ENCODE measurements around the gene PPP2R2B.
A peak's percentile ranks its signal among the peaks of the same experiment; 100 is the strongest.
"Not testable (repeated sequence)": the region's sequence is repeated elsewhere in the genome, so short reads cannot be mapped to it uniquely, and the experiment has no call there.

Gene PPP2R2B

DNA sequence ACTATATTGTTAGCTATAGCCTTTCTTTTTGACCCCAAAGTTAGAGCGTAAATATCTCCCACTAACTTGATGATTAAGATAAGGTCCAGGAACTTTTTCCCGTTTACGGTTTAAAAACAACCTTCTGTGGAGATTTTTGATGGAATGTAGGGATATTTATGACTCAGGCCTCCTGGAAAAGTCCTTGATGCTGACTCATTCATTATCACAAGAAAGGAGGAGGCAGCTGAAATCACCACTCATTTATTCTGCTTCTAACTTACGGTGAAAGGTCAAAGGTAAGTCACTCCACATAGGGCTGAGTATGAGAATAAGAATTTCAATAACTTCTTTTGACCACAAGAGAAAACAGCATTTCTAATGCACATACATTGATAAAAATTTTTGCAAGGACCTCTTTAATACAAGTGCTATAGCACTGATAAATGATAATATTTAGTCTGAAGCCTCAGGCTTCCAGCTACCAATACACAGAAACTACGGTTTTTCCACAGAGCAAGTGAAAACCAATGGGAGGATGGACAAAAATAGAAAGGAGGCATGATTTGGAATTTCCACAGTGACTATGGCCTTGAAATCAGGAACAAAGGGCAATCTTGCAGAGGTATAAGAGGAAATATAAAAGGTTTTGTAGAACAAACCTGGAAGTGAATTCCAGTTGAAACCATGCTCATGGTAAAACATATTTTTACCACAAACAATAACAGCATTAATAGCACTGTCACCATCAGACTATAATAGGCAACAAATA lies 146.5 kb downstream of the PPP2R2B start:
- DNase-seq, result no peak

DNA sequence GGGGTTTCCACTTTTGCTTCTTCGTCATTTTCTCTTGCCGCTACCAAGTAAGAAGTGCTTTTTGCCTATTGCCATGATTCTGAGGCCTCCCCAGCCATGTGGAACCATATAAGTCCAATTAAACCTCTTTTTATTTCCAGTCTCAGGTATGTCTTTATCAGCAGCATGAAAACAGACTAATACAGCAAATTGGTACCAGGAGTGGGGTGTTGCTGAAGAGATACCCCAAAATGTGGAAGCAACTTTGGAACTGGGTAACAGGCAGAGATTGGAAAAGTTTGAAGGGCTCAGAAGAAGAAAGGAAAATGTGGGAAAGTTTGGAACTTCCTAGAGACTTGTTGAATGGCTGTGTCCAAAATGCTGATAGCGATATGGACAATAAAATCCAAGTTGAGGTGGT lies 149.8 kb downstream of the PPP2R2B start:
- DNase-seq, result not testable (repeated sequence)

DNA sequence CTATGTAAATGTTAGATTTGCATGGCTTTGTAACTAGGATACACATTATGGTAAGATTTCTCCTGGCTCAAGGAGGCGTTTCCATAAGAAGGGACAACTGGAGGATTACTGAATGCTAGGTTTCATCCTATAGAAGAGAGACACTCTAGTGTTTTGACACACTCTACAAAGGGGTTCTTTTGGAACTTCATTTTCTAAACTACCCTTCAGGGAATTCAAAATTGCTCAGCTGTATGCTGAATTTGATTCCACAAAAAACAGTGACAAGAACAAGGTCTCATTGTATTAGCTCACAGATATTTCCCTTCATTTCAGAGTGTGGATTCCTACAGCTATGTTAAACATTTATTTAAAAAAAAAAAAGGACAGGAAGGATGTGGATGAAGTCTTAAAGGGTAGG lies 151.7 kb downstream of the PPP2R2B start:
- no peak for DNase-seq

DNA sequence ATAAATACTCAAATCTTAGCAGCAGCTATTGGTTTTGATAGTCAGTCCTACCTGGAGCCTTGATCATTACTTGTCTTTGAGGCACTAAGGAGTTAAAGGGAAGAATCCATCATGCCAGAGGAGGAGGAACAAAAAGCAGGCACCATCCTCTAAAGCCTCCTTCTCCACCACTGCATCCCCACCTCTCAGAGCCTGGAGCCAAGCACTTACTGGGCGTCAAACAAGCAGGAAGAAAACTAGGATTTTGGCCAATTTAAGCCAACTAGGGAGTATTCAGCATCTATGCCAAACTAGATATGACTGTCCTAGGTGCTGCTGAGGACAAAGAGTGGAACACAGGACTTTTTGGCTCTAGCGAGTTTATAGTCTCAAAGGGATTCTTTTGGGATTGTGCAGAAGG lies 152.5 kb downstream of the PPP2R2B start:
- DNase-seq, result no peak

DNA sequence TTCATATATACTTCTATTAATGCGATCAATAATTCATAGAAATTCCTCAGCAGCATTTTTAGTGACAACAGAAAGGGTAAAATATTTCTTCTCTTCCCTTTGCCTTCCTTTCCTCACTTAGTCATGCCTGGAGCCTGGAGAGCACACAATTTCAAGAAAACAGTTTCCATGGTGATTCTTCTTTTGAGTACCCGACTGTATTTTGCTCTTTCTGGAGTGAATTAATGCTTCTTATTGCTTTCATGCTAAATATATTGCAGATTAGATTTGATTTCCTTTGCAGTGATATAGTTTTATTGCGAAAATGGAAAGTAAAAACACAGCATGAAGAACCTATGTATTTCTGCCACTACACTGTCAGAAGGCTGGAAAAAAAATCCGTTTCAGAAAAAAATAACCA lies 153.5 kb downstream of the PPP2R2B start:
- no peak for DNase-seq

DNA sequence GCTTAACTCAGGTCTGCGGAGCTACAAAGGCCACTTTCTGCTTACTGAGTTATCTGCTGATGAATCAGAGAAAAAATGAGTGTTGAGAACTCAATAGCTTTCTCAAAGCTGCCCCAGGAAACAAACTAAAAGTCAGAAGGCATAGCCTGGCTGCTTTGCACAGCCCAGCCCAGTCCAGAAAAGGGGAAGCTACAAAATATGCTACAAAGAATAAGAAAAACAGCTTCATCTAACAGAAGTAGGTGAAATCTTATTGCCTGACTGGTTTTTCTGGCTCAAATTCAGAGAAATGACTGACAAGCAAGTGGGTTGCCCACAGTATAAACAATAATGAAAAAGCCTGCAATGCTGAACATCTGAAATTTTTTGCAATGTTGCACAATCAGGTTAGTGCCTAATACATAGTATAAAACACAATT lies 156.2 kb downstream of the PPP2R2B start:
- DNase-seq, result no peak

DNA sequence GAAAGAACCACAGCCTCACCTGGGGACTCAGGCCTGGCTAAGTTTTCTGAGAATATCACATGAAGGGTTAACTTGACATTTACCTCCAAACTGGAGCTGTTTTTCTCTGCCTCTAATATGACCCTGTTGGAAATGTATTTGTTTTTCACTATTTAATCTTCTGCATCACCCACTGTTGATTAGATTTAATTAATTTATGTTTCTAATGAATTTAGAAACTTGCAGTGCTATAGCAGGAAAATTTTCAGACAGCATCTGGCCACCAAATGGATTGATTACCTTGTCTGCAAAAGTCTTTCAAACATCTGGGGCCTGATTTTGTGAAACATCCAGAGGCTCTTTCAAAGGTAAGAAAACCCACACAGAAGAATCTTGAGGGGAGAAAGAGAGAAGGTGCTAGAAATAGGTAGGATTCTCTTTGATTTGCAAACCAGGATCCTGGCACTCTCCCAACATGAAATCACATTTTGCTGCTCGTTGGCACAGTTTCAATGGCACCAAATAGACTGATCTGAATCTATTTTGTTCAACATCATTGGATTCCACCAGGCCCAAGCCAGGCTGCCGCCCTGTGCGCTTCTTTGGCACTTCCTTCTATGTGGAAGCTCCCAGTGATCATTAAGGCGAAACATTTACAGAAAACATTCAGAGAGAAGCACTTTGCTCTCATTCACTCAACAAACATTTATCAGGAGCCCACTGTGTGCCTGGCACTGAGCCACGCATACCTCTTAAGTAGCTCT lies 157.3 kb downstream of the PPP2R2B start:
- peak; percentile 49 for DNase-seq

DNA sequence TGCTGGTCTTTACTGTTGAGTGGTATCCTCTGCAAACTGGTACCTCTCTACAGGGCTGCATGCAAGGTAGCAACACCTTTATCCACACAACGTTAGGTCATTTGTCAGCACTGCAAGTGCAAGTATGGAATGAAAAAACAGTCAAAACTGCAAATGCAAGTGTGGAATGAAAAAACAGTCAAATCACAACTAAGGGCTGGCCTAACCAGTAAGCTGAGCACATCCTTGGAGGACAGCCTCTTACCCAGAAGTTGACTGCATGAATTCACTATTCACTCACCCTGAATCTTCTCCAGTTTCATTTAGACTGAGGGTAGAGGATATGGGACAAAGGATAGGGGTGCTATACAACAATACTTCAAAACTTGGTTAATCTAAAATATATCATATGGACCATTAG lies 158.4 kb downstream of the PPP2R2B start:
- DNase-seq, result no peak

DNA sequence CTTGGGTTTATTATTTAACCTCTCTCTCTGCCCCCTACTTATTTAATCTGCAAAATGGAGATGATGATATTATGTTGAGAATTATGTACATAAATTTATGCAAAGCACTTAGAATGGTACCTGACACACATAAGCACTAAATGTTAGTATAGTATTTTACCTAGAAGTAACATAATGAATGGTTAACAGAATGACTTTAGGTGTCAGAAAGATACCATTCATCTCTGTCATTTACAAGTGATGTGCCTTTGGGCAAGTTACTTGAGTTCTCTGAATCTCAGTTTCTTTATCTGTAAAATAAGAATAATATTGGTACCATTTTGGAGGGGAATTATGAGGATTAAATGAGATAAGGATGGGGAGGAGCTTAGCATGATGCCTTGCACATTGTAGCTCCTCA lies 159.4 kb downstream of the PPP2R2B start:
- DNase-seq, result no peak

DNA sequence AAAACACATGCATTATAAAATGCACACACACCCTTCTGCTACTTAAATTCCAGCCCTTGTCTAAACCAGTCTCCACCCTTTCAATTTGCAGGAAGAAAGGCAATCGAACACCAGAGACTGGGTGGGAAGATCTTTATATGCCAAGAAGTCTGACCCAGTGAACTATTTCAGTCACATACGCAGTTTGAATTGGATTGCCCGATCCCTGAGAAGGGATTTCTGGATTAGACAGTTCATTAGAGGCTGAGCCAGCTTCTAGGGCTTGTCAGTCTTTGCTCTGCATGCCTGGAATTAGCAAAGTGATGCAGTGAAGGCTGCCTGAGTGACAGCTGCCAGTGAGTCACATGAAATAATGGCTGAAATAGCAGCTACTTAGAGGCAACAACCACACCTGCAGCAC lies 159.9 kb downstream of the PPP2R2B start:
- DNase-seq, result no peak

DNA sequence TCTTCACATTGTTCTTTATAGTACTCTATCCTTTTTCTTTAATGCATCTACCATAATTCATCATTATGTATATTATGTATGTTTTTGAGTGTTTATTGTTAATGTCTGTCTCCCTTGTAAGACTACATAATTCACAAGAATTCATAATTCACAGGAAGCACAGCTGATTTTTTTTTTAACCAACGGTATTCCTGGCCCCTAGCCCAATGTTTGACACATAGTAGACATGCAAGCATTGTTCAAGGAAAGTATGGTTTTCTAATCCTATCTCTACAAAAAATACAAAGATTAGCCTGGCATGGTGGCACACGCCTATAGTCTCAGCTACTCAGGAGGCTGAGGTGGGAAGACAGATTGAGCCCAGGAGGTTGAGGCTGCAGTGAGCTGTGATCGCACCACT lies 160.6 kb downstream of the PPP2R2B start:
- DNase-seq, result no peak

DNA sequence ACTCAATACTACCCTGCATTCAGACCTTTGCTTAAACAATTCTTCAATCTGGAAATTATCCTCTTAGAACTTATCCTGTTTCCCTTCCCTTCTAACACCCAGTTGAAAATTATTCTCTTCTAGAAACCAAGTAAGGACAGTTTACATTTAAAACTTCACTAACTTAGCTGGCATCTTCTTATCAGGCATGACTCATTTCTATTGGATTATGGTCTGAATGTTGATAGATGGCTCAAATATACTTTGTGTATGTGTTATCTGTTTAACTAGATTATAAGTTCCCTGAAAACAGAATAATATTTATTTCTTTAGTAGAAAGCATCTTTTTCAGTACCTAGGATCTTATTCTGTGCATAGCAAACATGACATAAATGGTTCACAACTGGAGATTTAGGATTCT lies 161.9 kb downstream of the PPP2R2B start:
- DNase-seq, result no peak

DNA sequence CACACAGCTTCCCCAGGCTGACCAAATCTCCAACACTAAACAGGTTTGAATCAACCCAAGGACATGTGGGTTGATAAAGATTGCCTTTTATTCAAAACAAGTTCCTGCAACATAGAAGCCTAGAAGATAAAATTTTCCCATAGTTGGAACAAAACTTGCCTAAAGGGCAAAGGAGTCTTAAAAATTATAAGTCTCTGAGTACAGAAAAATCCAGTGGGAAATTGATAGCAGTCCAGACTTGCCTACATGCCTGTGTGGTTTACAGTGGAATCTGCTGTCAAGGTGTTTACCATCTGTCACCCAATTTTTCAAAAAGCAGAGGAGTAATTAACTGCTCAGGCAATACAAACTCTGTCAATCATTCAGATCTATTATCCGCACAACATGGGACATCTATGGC lies 168.2 kb downstream of the PPP2R2B start:
- DNase-seq, result peak; percentile 96

DNA sequence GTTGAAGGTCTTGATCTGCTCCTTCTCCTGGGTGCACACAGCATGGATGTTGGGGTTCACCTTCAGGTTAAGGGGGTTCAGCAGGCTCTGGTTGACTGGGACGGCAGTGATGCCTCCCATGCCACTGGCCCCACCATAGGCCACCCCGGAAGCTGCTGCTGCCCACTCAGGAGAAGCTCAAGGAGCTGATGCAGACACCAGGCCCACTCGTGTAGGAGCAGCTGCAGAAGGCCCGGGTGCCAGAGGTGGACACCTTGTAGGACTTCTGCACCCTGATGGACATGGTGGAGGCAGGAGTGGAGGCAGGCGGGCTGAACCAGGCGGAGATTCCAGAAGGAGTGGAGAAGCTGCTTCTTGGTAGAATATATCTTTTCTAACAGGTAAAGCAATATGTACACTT lies 171.2 kb downstream of the PPP2R2B start:
- no peak for DNase-seq

DNA sequence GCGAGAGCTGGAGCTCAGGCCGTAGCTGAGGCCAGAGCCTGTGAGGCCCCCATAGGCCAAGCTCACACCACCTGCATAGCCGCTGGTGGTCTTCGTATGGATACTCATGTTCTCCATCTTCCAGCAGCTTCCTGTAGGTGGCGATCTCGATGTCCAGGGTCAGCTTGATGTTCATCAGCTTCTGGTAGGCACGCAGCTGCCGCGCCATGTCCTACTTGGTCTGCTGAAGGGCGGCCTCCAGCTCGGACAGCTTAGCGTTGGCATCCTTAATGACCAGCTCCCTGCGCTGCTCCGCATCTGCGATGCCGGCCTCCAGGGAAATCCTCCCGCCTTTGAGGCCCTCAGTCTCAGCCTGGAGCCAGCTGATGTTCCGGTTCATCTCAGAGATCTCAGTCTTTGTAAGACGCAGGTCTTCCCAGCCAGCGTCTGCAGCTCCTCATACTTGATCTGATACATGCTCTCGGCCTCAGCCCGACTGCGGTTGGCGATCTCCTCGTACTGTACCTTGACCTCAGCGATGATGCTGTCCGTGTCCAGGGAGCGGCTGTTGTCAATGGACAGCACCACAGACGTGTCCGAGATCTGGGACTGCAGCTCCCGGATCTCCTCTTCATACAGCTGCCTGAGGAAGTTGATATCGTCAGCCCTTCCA lies 172.1 kb downstream of the PPP2R2B start:
- no peak for DNase-seq

DNA sequence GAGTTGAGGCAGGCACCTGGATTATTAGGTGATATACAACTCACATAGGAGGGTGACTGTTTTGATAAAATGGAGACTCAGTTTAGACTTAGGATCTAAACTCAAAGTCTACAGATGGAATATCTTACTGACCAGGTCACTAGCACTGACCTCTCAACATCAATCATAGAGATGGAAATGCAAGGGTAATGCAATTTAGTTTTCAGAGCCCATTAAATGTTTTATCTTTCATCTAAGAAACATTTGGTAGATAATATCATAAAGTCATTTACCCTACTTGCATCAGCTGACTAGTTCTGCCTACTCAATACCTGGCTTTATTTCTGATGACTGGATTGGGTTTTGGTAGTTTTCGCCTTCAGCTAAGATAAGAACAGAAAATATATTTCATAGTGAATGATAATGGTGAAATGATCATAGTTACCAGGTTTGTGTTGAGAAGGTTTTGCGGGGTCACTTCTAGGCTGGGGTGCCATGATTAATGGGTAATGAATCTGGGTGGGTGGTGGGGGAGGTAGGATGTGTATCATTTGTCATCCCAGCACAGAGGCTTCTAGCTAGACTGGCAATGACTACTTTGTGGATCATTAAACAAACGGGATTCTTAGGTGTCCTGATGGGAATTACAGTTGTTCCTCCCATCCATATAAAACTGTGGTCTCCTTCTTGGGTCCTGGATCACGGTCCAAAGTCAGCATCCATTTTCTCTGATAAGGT lies 173.4 kb downstream of the PPP2R2B start:
- no peak for DNase-seq

DNA sequence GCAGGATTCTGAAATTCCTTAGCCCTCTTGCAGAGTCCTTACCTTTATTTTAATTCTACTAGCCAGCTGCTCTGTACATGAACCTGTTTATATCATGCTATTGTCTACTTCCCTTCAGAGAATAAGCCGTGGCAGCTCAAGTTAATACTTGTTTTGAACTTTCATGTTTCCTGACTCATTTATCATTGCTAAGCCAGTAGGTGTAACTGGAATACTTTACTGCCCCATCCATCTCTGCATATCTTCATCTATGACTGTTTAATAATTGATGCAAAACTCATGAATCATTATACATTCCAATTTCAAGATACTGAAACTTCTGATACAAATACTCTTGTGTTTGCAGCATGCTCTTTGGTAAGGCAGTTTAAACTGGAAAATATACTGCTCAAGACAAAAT lies 174.7 kb downstream of the PPP2R2B start:
- DNase-seq, result no peak

DNA sequence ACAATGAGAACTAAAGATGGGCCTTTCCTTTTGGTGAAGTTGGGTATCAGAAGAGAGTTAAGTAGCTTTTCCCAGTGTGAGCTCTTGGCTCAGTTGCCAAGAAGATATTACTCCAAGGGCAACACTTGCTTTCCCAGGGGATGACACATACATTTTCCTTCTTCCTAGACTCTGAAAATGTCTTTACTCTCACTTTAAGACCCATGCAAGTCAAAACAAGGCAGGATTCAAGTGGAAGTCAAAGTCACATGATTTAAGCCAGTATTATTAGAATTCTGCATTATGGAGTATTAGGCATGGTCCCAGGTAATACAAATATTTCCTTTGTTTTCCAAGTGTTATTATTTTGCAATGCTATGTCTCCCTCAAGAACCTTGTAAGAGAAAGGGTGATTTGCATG lies 175.1 kb downstream of the PPP2R2B start:
- DNase-seq, result no peak

DNA sequence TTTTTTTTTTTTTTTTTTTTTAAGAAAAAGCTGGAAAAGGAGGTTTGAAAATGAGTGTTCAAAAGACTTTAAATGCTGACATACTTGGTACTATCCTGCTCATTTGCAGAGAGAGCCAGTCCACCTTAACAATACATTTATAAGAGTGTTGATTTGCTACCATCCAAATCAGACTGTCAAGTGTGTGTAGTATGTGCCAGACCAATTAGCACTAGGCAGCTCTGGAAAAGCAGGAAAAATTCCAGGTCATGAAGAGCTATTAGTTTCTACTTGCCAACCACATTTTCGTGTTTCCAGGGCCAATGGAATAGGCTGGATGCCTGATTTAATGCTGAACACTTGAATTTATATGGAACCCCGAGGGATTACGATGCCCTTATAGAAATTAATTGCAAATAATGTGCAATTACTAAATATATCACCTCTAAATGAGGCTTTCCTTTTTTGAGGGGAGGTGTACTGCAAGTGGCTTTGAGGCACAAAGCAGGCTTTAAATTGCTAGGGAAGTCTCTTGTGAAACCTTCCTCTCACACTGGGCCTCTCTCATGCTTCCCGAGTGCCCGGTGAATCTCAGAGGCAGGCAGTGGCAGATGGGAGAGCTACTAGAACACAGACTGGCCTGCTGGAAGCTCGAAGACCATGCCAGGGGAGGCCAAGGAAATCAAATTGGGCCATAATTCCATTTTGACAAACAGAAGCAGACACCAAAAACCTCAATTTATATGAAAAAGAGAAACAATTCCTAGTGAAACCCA lies 178.7 kb downstream of the PPP2R2B start:
- peak; percentile 90 for DNase-seq

DNA sequence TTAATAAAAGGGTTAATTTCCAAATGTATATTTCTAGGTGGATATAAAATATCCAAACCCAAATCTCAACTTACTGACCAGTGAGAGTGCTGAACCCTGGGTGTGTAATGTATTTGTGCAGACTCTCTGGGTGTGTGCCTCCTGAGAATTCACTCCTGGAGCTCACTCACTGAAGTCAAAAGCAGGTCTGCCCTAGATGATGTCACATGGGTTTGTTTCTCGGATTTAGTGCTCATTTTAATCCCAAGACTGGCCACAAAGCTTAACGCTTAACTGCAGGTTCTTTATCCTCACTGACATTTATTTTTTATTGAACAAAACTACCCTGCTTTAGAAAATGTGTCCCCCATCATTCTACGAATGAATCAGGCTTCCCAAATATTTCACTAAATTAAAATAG lies 179.4 kb downstream of the PPP2R2B start:
- peak; percentile 35 for DNase-seq

DNA sequence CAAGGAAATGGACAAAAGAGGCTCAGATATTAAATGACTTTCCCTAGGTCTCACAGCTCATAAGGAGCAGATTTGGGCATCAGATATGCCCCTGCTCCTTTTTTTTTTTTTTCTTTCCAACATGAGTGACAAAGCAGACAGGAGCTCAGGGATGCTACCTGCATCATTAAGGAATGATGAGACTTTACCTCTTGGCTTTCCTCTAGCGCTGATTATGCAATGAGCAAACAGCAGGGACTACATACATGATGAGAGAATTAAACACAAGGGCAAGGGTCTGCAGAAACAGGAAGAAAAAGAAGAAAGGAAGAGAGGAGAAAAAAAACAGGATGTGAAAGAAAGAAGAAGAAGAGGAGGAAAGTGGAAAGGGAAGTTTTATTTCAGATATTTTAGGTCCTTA lies 179.9 kb downstream of the PPP2R2B start:
- no peak for DNase-seq

DNA sequence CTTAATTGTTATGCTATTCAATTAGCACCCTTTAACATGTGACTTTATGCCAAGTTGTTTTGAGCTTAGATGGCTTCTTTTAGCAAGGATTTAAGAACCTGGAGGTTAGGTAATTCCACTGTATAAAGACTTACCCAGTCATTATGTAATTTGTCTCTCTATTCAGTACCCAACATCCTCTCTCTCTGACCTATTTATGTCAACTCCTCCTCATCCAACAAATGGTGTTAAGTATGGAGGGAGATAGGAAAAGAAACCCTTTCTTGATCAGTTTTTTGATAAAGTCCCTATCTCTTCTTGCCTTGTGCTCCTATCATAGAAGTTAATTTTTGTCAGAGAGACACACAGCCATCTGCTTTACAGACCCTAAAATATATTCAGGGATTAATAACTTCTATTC lies 181.3 kb downstream of the PPP2R2B start:
- DNase-seq, result no peak

DNA sequence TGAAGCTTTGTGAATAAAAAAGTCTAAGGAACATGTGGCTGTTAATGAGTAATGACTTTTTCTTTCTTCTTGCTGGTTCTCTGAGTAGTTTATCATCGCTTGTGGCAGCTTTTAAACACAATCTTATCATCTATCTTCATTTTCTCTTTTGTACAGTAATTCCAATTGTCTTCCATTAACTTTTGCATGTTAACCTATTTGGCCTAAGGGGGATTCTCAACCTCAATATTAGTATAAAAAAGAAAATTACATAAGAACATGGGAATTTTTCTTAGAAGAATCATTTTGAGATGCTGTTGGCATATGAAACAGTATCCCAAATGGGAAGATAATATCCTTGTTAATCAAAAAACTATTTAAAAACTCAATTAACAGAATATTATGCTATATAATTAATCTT lies 182.9 kb downstream of the PPP2R2B start:
- no peak for DNase-seq
